GM18517 (cell line): ENCODE data around the gene STPG3.

ENCODE experiments used
- ATAC-seq: cut with Tn5 transposase; IDR thresholded peaks from one replicate; pipeline ENCODE4 v1.9.1; 2021; ENCODE audit warnings: mild to moderate bottlenecking, moderate library complexity; ENCODE audit not compliant: unreplicated experiment

Gene STPG3

GRCh38 chr9:137299203-137299565 is 48.1 kb downstream of the STPG3 start:
- ATAC-seq = no peak

- ATAC-seq = no peak
Observed at GRCh38 chr9:137299938-137300337, 48.9 kb downstream of the STPG3 start.

- no peak for ATAC-seq
Observed at GRCh38 chr9:137300567-137301080, 49.5 kb downstream of the STPG3 start.

GRCh38 chr9:137301081-137301947 is 50.2 kb downstream of the STPG3 start:
- ATAC-seq = no peak

GRCh38 chr9:137302118-137302448 is 51.0 kb downstream of the STPG3 start, which contains the start of gene NRARP:
Gene NRARP (minus strand): TSS chr9:137302271. CDS start chr9:137301928, 343 bp downstream.
- peak; percentile 62 for ATAC-seq

GRCh38 chr9:137302449-137303150 is 51.5 kb downstream of the STPG3 start:
- ATAC-seq = peak; percentile 45
